Measurements from ENCODE around the gene HBE1.

Gene HBE1

GRCh38 chr11:5285703-5286340 is 16.1 kb upstream of the HBE1 start:
- no peak overlapping the region for H3K4me3 ChIP-seq (ENCODE audit: low read depth, low read length)
- DNase-seq (ENCODE audit: low read depth, low spot score): no peak
- in situ Hi-C loops (cut with HindIII; ENCODE audit: low sequenced_read_pairs): no loop called here
- no peak for TF ChIP-seq CTCF (IDR thresholded peaks at IDR 0.05; ENCODE audit: low read depth, low read length)

- in situ Hi-C loops (cut with HindIII; ENCODE audit: low sequenced_read_pairs): no loop called here
- no peak overlapping the region for H3K4me3 ChIP-seq (ENCODE audit: low read depth, low read length)
- DNase-seq (ENCODE audit: low read depth, low spot score): no peak
- no peak for TF ChIP-seq CTCF (IDR thresholded peaks at IDR 0.05; ENCODE audit: low read depth, low read length)
Measured at GRCh38 chr11:5284637-5285036, 14.9 kb upstream of the HBE1 start.

GRCh38 chr11:5283882-5284281 is 14.1 kb upstream of the HBE1 start:
- no peak for DNase-seq (ENCODE audit: low read depth, low spot score)
- no peak for TF ChIP-seq CTCF (IDR thresholded peaks at IDR 0.05; ENCODE audit: low read depth, low read length)
- no peak overlapping the region for H3K4me3 ChIP-seq (ENCODE audit: low read depth, low read length)
- in situ Hi-C loops (cut with HindIII; ENCODE audit: low sequenced_read_pairs): no loop called here

- in situ Hi-C loops (cut with HindIII; ENCODE audit: low sequenced_read_pairs): no loop called here
- no peak overlapping the region for H3K4me3 ChIP-seq (ENCODE audit: low read depth, low read length)
- TF ChIP-seq CTCF (IDR thresholded peaks at IDR 0.05; ENCODE audit: low read depth, low read length): no peak
- no peak for DNase-seq (ENCODE audit: low read depth, low spot score)
Measured at GRCh38 chr11:5283086-5283485, 13.3 kb upstream of the HBE1 start.

- no peak overlapping the region for H3K4me3 ChIP-seq (ENCODE audit: low read depth, low read length)
- no peak for TF ChIP-seq CTCF (IDR thresholded peaks at IDR 0.05; ENCODE audit: low read depth, low read length)
- no peak for DNase-seq (ENCODE audit: low read depth, low spot score)
- in situ Hi-C loops (cut with HindIII; ENCODE audit: low sequenced_read_pairs): no loop called here
Measured at GRCh38 chr11:5282628-5283027, 12.9 kb upstream of the HBE1 start.

- in situ Hi-C loops (cut with HindIII; ENCODE audit: low sequenced_read_pairs): no loop called here
- no peak overlapping the region for H3K4me3 ChIP-seq (ENCODE audit: low read depth, low read length)
- TF ChIP-seq CTCF (IDR thresholded peaks at IDR 0.05; ENCODE audit: low read depth, low read length): no peak
- no peak for DNase-seq (ENCODE audit: low read depth, low spot score)
Measured at GRCh38 chr11:5281596-5281995, 11.9 kb upstream of the HBE1 start.

All from astrocyte of the spinal cord (primary cell).